Measurements from ENCODE around the gene S100A7.

DNA sequence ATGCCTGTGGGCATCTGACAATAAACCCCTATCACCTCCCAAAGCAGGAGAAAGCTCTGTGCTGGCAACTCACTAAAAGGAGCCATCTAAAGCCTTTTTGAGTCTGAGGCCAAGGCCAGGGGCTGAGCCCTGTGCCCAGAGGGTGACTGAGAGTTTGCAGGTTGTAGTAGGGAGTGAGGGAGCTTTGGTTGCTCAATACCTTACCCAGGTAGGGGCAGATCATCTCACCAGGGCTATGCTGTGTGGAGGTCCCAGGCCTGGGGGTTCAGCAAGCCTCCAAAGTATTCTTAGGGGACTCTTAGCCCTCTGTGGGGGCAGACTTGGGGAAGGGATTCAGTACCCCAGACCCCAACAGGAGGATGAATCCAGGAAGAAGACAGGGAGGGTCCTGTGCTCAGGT, 21.2 kb downstream of the S100A7 start:
- TF ChIP-seq POLR2AphosphoS5 (IDR thresholded peaks at IDR 0.05; ENCODE audit: low read depth, low read length) (no peak), EP300 (IDR thresholded peaks at IDR 0.05; ENCODE audit: borderline replicate concordance in 1 of 2, low read depth in 2 of 2, low read length in 2 of 2) (no peak), CHD1 (IDR thresholded peaks at IDR 0.05; ENCODE audit: low read depth, low read length) (no peak), EZH2 (IDR thresholded peaks at IDR 0.05; ENCODE audit: low read depth, low read length, severe bottlenecking) (no peak), BRCA1 (IDR thresholded peaks at IDR 0.05; ENCODE audit: low read depth, low read length) (no peak), POLR2A (IDR thresholded peaks at IDR 0.05; ENCODE audit: control extremely low read depth in 1 of 2, low read depth in 2 of 2, low read length in 2 of 2) (no peak), YY1 (IDR thresholded peaks at IDR 0.05; ENCODE audit: low read depth, low read length) (no peak), RAD21 (IDR thresholded peaks at IDR 0.05 in 1 of 2, conservative IDR thresholded peaks at IDR 0.05 in 1 of 2; ENCODE audit: low read depth in 2 of 2, low read length in 2 of 2) (no peak), JUND (IDR thresholded peaks at IDR 0.05; ENCODE audit: low read length) (no peak), KDM1A (IDR thresholded peaks at IDR 0.05; ENCODE audit: borderline replicate concordance, low read length) (no peak), SIN3A (conservative IDR thresholded peaks at IDR 0.05 in 1 of 2, IDR thresholded peaks at IDR 0.05 in 1 of 2; ENCODE audit: low read depth in 1 of 2, low read length in 2 of 2) (no peak)
- TF ChIP-seq, protein P1, sequence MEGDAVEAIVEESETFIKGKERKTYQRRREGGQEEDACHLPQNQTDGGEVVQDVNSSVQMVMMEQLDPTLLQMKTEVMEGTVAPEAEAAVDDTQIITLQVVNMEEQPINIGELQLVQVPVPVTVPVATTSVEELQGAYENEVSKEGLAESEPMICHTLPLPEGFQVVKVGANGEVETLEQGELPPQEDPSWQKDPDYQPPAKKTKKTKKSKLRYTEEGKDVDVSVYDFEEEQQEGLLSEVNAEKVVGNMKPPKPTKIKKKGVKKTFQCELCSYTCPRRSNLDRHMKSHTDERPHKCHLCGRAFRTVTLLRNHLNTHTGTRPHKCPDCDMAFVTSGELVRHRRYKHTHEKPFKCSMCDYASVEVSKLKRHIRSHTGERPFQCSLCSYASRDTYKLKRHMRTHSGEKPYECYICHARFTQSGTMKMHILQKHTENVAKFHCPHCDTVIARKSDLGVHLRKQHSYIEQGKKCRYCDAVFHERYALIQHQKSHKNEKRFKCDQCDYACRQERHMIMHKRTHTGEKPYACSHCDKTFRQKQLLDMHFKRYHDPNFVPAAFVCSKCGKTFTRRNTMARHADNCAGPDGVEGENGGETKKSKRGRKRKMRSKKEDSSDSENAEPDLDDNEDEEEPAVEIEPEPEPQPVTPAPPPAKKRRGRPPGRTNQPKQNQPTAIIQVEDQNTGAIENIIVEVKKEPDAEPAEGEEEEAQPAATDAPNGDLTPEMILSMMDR (IDR thresholded peaks at IDR 0.05; ENCODE audit: control extremely low read depth in 1 of 3, insufficient read depth in 1 of 3, low read depth in 1 of 3, low read length in 3 of 3), result no peak
- TF ChIP-seq, protein P2, sequence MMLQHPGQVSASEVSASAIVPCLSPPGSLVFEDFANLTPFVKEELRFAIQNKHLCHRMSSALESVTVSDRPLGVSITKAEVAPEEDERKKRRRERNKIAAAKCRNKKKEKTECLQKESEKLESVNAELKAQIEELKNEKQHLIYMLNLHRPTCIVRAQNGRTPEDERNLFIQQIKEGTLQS (IDR thresholded peaks at IDR 0.05; ENCODE audit: insufficient read depth, low read depth, low read length), result no peak

Data from H1 (cell line).